Activated CD4-positive, alpha-beta T cell treated with anti-CD3 and anti-CD28 coated beads, Interleukin-2, amount 50 U/mL, for 48 hours (primary cell): ENCODE results near the gene ACOXL.

Source experiments
- DNase-seq, 2 experiments: peaks; one replicate each; pipeline ENCODE4 v3.0.0-alpha.2; 2020

The ACOXL gene

DNA sequence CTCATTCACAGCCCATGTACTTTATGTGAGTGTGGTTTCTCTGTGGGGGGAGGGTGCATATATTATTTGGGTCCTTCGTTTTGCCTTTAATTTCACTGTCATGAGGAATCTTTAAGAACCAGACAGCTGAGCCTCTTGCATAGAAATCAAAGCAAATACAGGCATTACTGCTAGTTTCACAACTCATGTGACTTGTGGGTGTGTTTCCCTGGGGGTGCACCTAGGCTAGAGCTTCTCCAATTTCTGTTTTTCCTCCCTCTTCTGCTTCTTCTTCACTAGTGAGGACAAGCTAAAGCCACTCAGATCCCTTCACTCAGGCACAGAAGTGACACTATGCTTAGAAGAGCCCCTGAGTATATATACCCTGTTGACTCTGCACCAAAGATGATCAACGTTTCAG is 131.4 kb downstream of the ACOXL start:
- DNase-seq = no peak

DNA sequence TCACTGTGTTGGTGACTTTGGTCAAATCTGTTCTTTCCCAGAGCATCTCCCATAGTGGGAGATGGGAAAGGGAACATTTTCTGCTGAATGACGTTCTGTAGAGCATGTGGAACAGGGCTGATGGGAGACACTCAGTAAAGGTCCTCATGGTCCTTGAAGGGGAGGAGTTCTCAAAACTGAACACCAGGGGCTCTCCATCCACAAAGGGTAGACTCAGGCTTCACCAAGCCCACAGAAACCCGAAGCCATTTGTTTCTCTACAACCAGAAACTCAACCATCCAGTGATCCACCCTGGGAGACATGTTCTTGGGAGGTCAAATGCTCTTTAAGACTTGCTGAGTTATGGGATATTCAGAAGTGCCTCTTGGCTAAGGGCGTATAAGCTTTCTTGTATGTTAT is 131.8 kb downstream of the ACOXL start:
- no peak for DNase-seq

DNA sequence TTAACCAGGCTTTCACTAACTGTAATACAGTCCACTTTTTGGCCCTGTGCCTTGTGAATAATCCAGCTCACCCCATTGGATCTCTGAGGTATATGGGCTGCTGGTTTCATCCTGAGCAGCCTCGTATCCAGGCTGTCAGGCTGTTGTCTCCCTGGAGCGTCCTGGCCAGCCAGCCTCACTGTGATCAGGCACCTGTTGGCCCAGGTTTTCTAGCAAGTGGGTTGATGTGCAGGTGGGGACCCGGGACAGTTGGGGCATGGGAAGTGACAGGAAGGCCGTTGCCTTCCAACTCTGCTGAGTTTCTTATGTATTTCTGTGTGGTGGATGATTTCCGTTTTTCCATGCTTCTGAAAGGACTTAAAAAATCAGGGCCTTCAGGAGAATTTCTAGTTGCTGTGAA is 132.4 kb downstream of the ACOXL start:
- no peak for DNase-seq

DNA sequence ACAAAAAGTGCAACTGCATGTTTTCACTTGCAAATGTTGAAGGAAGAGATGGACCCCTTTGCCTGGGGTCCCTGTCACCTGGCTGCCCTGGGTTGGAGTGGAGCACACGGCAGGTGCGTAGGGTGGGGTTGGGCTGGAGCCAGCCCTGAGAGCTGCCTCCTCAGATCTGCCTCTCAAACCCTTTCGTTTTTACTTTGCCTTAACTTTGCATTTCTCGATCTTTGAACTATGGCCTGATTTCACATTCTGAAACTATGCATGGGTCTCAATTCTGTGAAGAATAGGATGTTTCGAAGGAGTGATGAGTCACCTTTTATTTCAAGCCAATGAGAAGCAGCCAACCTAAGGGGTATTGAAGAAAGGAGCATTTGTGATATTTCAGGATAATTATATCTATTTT is 132.8 kb downstream of the ACOXL start:
- DNase-seq = peak; percentile 44 to 49

DNA sequence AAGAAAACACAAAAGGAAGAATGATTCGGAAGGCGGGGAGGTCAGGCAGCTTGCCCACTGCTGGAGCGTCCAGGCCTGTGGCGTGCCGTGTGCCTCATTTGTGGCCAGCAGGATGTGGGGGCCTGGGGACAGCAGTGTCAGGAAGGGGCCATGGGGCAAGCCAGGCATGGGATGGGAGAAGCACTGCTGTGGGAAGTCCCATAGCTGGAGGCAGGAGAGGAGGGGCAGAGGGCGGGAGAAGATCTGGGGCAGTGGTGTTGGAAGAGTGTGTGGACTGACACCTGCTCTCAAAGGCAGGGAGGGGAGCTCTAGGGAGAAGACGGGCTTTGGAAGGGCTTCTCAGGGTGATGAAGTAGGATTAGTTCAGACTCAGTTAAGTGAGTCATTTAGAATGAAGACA is 133.7 kb downstream of the ACOXL start:
- no peak for DNase-seq

DNA sequence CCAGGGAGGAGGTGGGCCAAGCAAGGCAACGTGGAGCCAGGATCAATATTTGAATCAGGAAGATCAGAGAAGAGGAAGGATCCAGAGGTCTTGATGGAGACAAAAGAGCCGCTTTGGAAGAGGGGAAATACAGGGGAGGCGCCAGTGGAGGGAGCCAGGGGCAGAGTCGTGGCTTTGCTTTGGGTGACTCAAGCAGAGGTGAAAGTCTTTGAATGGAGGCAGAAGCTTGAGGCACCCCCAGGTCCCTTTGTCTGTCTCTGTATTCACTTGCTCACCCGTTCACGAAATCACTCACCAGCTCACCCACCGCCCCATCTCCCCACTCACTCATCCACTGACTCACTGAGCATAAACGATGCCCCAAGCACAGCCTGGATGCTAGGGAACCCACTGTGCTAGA is 134.1 kb downstream of the ACOXL start:
- peak; percentile 73 to 79 for DNase-seq

DNA sequence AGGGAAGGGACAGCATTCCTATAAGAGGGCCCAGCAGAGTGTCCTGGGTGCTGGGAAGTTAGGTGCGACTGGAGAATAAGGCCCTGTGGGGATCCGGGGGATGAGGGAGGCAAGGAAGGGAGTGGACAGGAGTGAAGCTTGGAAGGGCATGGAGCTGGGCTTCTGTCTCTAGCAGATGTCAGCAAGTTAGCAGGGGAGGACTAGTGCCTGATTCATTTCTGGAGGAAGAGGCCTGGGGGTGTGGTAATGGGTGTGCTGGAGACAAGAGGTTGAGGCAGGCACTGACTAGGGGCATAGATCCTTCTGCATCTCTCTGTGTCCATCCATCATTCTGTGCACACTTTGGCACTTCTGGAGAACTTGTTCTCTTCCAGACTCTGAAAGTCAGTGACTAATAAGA is 134.7 kb downstream of the ACOXL start:
- DNase-seq = no peak

DNA sequence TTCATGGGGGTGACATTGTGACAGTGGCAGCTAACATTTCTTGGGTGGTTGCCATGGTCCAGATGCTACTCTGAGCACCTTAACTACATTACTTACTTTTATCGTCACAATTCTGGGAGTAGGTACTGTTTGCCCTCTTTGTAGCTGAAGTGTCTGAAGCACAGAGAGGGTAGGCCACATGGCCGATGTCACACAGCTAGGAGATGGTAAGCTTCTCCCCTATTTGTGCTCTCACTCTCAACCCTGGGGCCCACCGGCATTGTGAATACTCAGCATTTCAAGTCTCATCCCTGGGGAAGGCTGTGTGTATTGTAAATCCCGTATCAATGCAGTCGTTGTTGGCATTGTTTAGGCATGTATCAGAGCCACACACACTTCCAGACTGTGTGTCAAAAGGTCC is 136.6 kb downstream of the ACOXL start:
- DNase-seq = no peak

DNA sequence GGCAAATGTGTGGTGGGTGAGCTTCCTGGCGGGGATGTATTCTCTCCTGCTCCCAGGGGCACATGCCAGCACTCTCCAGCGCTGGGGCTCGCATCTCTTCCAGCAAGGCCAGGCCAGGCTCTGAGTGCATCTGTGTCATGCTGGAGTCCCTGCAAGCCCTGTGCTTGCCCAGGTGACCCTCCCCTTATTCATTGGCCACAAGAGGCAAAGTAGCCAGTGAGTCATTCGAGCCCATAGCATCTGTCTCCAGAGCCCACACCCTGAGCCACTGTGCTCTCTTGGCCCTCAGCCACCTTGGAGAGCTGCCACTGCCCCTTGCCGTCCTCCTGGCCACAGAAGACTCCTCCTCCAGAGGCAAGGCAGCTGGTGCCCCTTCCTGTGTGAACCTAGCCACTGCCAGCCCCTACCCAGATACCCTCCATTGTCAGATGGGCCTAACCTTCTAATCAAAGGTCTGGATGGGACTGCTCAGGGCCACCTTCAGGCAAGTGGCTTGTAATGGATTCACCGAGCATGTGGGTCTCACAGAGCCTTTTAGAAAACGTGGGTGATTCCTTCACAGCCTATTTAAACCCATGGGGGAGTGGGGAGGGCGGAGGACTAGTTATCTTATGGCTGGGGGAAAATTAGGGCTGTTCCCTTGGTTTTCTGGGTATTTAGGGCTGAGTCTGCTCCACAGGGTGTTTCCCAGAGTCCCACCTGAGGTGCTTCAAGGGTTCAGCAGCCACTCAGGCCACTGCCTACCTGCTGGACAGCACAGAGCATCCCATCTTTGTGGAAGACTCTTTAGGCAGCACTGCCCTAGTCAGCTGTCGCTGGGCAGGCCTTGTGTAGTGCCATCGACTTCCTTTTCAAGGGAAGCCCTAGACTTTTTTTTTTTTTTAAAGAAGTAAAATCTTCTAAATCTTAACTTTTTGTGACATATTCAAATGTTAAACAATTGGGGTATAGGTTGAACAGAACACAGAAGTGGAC is 137.4 kb downstream of the ACOXL start:
- no peak for DNase-seq

DNA sequence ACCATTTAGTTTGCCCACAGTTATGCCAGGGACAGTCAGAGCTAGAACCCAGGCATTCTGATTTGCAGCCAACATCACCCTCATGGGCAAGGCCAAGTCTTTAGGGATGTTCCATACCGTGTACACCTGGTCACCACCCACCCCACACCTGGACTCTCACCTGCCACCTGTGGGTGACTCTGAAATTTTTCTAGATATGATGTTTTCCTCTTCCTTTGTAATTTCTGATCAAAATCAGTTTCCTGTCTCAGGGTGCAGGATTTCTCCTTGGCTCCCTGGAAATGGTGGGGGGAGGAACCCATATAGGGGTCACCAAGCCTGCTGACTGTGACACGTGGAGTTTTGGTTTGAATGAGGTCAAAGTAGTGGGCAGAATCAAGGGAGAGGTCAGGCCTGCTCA is 138.2 kb downstream of the ACOXL start:
- DNase-seq = no peak

DNA sequence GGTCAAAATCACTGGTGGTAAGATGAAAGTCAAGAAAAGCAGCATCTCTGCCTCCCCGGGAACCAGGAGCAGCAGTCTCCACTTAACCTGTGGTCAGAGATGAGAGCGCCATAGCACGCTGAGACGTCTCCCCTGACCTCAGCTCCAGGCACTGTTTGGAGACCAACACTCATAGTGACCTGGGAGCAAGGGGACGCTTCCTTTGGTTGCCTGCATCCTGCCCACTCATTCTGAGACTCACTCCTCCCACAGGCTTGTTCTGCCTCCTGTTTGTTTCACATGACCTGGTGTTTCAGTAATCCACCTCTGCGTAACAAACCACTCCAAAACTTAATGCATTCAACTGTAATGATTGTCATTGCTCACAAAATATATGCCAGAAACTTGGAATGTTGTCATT is 139.3 kb downstream of the ACOXL start:
- DNase-seq = peak in 1 of 2 experiments; percentile 52

DNA sequence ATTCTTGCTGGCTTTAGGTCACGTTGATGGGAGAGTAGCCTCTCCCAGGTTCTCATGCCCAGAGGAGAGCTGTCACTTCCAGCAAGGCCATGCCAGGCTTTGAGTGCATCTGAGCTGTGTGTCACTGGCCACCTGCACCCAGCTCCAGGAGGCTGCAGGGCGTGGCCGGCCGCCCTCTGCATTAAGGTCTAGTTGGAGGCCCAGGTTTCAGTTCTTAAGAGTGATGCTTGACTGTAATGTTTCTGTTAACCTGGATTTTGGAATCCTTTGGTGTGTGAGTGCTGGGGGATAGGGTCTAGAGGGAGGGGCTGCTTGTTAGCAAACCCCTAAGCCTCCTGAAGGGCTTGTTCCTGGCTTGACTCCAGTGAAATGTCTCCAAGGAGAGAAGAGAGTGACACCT is 140.1 kb downstream of the ACOXL start:
- DNase-seq = no peak

DNA sequence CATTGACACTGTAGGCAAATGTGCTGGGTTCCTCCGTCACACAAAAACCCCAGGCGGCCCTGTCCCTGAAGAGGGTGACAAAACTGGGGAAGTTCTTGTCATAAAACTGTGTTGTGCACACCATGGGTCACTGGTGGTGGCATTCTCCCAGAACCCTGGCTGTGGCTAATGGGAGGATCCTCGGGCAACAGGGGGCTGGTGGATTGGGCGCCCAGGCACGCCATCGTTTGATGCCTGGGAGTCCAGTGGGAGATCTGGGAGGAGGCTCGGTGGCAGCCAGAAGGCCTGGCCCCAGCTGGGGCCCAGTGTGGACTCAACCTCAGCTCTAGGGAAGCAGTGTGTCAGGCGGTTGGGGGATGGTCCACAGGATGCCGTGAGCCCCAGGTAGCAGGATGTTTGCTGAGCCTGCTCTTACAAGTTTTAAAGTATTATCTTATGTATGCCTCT is 140.7 kb downstream of the ACOXL start:
- no peak for DNase-seq

DNA sequence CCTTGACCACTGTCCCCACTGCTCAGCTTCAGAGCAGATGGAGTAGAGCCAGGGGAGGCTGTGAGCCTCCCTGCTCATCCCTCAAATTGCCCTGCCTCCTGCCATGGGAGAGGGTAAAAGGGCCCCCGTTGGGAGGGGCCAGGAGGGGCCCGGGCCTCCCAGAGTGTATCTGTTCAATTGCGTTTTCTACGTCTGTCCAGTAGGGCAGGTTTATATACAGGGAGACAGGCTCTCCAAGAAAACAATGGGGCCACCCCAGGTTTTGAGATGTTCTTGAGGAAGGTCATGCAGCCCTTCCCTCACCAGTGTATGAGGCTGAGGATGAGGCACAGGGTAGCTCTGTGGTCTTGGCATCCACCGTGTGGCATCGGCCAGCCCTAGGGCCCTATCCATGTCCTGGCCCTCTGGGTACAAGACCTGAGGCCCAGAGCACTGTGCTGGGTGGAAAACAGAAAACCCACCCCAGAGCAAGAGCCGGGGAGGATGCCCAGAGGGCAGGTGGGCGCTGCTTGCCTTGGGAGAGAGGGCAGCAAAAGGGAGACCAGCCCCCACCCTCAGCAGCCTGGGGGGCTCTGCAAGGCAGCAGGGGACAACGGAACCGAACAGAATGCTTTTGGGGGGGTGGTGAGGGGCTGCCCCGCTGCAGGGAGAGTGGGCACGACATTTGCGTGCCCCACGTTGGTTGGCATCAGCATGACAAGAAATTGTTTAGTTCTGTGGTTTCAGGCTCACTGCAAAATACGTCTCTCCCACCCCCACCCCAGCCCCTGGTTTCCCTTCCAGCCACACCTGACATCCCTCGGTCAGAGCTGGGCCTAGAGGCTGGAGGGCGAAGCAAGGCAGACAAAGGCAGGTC is 141.5 kb downstream of the ACOXL start:
- DNase-seq = no peak

DNA sequence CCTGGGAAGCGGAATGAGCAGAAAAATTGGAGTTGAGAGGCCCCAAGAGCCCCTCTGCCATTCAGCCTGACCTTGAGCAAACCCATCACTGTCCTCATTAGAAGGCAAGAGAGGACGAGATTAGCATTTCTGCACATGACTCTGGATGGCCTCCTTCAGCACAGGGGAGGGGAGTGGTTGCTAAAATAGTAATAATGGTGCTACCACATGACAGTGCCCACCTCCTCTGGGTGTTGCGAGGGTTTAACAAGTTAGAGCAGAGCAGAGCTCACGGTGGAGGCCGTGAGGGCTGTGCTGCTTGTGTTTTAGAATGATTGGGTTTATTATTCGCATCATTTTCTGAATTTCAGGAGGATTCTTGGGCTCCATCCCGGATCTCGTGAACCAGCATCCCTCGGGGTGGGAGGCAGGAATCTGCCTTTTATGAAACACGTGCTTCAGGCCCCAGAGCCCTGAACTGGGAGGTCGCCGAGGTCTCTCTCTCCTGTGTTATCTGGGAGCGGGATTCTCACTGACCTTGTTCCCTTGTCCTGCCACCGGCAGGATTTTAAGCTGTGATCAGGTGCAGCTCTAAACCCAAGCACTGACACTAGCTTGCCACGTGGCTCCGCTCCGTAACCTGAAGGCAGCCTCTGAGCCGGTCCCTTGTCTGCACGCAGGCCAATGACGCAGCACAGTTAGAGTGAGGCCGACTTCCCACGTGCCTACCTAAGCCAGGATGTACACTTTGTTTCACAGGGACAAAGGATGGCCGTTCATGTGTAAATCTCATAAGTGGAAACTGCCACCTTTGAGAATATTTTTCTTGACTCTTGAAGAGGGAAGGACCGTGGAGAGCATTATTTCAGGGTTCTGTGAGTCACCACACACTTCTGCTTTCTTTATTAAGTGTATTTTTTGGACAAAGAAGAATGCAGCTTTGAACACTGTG is 142.3 kb downstream of the ACOXL start:
- DNase-seq = no peak

DNA sequence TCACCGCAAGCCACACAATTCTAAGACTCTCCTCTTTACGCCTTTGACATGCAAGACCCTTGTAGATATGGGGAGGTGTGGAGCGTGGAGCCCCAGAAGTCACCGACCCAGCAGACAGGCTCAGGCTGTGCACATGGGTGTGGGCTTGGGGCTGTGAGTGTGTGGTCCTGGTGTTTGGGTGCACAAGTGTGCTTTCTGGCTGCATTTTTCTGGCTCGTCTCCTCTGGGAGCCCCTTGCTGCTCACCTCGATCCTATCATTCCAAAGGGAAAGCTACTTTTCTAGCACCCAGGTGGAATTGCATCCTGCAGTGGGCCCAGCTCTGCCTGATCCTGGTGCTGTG is 143.0 kb downstream of the ACOXL start:
- no peak for DNase-seq

DNA sequence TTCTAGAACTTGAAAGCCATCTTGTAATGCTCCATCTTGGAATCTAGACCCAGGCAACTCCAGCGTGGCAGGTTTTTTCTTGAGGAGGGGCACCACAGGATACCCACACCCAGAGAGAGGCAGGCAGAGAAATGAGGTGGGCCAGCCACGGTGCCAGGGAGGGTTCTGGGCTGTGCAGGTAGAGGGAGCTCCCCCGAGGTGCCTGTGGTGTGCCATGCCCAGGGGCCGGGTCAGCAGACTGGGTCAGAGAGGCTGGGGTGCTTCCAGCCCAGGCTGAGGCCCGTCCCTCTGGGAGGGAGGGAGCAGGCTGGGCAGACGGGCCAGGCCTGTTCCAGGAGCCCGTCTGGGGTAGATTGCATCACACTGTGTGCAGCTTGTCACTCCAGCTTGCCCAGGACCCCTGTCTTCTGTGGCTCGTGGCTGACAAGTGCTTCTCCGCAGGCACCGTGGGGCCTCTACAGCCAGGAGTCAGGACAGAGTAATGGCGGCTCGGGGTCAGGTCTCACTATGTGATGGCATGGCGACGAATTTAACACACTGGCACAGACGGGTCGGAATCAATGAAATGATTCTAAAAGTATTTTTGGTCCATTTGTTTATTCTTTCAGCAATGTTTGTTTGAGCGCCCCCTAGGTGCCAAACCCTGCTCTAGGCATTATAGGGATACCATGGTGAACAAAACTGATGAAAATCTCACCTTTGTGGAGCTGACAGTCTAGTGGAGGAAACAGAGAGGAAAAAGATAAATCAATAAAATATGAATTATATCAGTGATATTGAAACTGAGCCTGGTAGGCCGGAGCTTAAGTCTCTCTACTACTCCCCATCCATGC is 144.0 kb downstream of the ACOXL start:
- DNase-seq = no peak

DNA sequence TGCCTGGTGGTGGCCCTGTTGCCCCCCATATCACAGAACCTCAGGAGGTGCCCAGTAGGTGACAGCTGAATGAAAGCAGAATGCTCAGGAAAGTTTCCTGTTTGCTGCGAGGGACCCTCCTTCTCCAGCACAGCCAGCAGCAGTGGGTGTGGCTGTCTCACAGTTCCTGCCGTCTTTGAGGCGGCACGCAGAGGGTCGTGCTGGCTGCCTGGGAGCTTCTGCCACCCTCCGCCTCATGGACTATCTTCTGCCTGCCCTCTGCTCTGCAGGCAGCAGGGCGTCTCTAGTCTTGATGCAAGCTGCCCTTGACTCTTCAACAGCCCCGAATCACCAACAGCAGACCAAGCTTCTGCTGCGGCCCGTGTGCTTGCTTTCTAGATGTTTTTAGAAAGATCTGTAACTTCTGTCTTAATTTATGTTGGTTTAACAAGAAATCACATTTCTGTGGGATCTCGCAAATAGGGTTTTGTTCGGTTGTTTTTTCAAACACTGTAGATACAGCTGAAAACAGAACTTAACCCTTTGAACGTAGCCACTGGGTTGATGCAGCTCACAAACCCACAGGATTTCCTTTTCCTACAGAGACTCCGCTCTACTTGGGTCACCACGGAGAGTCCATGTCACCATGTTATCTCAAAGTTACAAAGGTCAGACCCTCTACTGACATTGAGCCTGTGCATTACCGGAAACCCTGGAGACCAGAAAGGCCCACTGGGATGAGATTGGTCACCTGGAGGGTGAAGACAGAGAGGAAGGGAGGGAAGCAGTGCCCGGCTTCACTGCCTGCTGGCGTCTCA is 144.9 kb downstream of the ACOXL start:
- DNase-seq = no peak

DNA sequence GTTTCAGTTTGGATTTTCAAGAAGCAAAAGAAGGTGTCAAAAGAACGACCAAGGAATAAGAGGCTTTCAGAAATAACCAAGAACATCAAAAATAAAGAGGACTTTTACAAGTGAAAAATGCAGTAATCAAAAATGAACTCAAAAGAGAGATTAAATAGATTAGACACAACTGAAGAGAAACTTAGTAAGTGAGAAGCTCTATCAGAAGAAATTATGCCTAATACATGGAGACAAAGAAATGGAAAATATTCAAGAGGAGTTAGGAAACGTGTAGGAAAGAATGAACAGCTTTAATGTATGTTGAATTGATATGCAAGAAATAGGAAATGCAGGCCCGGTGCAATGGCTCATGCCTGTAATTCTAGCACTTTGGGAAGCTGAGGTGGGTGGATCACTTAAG is 145.8 kb downstream of the ACOXL start:
- no peak for DNase-seq

DNA sequence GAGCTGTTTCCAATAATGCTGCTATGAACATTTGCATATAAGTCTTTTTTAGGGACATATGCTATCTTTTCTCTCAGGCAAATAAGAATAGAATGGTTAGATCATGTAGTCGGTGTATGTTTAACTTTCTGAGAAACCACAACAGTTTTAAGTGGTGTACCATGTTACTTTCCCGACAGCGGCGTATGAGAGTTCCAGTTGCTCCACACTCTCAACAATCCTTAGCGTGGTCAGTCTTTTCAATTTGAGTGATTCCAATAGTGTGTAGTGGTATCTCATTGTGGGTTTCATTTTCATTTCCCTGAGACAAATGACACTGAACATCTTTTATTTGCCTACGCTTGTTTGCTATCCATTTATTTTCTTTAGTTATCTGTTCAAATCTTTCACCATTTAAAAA is 149.5 kb downstream of the ACOXL start:
- DNase-seq = no peak

DNA sequence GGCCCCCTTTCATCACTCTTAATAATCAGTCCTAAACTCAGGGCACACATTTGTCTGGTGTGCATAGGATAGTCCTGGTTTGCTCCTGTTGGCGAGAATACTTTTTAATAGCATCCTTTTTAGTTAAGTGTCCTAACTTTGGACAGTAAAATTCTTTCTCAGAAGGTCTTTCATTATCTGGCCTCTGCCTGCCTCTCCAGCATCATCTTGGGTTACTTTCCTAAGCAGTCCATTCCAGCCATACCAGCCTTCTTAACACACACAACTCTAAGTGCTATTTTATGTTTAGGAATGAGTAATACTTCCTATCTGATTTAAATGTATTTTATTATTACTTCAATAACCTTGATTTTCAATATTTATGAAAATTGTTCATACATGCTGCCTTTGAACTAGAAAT is 151.0 kb downstream of the ACOXL start:
- no peak for DNase-seq
